Measurements from ENCODE around the gene PRELID1. TPM values are rescaled to one million over a fixed set of nuclear protein-coding genes. Genes with fewer than 3 reads are reported as not detected.
A peak's percentile ranks its signal among the peaks of the same experiment; 100 is the strongest.
"Not testable (repeated sequence)": the region's sequence is repeated elsewhere in the genome, so short reads cannot be mapped to it uniquely, and the experiment has no call there.

Gene PRELID1
- total RNA-seq, 1 donor from 2014 or later: 27.6 TPM

GRCh38 chr5:177330991-177331842 is 27.6 kb downstream of the PRELID1 start:
- ATAC-seq (ENCODE audit: poor library complexity): no peak
- intact Hi-C loops (cut with DNase I): no loop called here
- DNase-seq: no peak

GRCh38 chr5:177332031-177332895 is 28.7 kb downstream of the PRELID1 start:
- intact Hi-C loops (cut with DNase I): no loop called here
- DNase-seq: no peak
- no peak for ATAC-seq (ENCODE audit: poor library complexity)

- DNase-seq: no peak
- no peak for ATAC-seq (ENCODE audit: poor library complexity)
- intact Hi-C loops (cut with DNase I): no loop called here
Measured at GRCh38 chr5:177332896-177333260, 29.3 kb downstream of the PRELID1 start.

GRCh38 chr5:177333420-177334154 is 30.0 kb downstream of the PRELID1 start:
- ATAC-seq (ENCODE audit: poor library complexity): no peak
- intact Hi-C loops (cut with DNase I): no loop called here
- DNase-seq: no peak

- DNase-seq (no peak), ATAC-seq (ENCODE audit: poor library complexity) (no peak)
- intact Hi-C loops (cut with DNase I): no loop called here
Measured at GRCh38 chr5:177334155-177334551, 30.6 kb downstream of the PRELID1 start.

GRCh38 chr5:177334781-177335700 is 31.4 kb downstream of the PRELID1 start:
- ATAC-seq (ENCODE audit: poor library complexity) (peak; percentile 89), DNase-seq (peak; percentile 68)
- intact Hi-C loops (cut with DNase I): no loop called here

GRCh38 chr5:177335701-177336065 is 32.1 kb downstream of the PRELID1 start:
- ATAC-seq (ENCODE audit: poor library complexity) (peak; percentile 74), DNase-seq (no peak)

GRCh38 chr5:177336112-177336511 is 32.5 kb downstream of the PRELID1 start:
- ATAC-seq (ENCODE audit: poor library complexity) (no peak), DNase-seq (no peak)
- intact Hi-C loops (cut with DNase I): no loop called here

More at GRCh38 chr5:177335701-177336065, 32.1 kb downstream of the PRELID1 start:
- intact Hi-C loops (cut with DNase I): no loop called here

- intact Hi-C loops (cut with DNase I): no loop called here
- DNase-seq: no peak
- ATAC-seq (ENCODE audit: poor library complexity): no peak
Measured at GRCh38 chr5:177336603-177337494, 33.2 kb downstream of the PRELID1 start.

GRCh38 chr5:177338251-177339106 is 34.9 kb downstream of the PRELID1 start:
- DNase-seq (no peak), ATAC-seq (ENCODE audit: poor library complexity) (no peak)
- intact Hi-C loops (cut with DNase I): no loop called here

GRCh38 chr5:177339107-177339638 is 35.6 kb downstream of the PRELID1 start:
- intact Hi-C loops (cut with DNase I): no loop called here
- DNase-seq (no peak), ATAC-seq (ENCODE audit: poor library complexity) (no peak)

- intact Hi-C loops (cut with DNase I); ATAC-seq (ENCODE audit: poor library complexity); DNase-seq: not testable (repeated sequence)
Measured at GRCh38 chr5:177343000-177343399, 39.4 kb downstream of the PRELID1 start.

- intact Hi-C loops (cut with DNase I): no loop called here
- DNase-seq (no peak), ATAC-seq (ENCODE audit: poor library complexity) (no peak)
Measured at GRCh38 chr5:177343777-177344176, 40.2 kb downstream of the PRELID1 start.

GRCh38 chr5:177344891-177345290 is 41.3 kb downstream of the PRELID1 start:
- DNase-seq (no peak), ATAC-seq (ENCODE audit: poor library complexity) (no peak)
- intact Hi-C loops (cut with DNase I): no loop called here

- ATAC-seq (ENCODE audit: poor library complexity) (no peak), DNase-seq (no peak)
- intact Hi-C loops (cut with DNase I): no loop called here
Measured at GRCh38 chr5:177346820-177347219, 43.2 kb downstream of the PRELID1 start.

GRCh38 chr5:177347699-177348098 is 44.1 kb downstream of the PRELID1 start:
- intact Hi-C loops (cut with DNase I): no loop called here
- DNase-seq: no peak
- no peak for ATAC-seq (ENCODE audit: poor library complexity)
